Measurements from ENCODE around the gene KCTD5.

KCTD5 gene

DNA sequence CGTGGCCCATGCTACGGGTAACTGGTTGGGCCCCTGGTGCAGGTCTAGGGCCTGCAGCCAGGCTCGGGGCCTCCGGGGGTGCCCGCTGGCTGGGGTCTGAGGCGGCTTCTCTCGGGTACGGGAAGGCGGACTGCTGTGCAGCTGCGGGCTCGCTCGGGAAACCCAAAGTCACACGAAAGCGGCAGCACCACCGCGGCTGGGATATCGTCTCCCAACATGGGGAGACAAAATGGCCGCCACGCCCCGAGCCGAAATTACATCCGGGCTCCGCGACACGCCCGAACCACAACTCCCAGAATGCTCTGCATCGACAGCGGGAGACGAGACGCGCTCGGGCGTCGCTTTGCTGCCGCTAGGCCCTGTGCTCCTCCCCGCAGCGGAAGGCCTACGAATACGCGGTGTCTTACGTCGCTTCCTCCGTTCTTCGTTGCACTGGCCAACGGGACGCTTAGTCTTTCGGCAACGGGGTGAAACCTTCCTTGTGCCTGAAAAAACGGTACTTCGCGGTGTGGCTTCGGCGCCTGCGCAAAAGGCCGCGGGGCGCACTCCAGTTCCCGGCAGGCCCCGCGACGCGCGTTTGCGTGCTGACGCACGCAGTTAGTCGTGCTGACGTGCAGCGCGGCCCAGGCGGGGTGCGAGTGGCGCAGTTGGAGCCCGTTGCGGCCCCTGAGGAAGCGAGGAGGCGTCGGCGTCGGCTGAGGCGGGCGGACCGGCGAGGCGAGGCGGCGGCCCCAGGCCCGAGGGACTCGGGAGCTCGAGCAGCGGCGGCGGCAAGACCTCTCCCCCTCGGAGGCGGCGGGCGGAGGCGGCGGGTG is 69.9 kb downstream of the KCTD5 start, which contains the start of gene SRRM2:
TSS of gene SRRM2 (plus strand) at position 604 of the 815 bp plus-strand sequence. CDS start 3,727 bp downstream, outside the sequence.
- H3K36me3 ChIP-seq (ENCODE audit: control insufficient read depth, insufficient read depth, low read length) = no peaks in the 10 kb centered on the region
- peak within 1 kb of the TSS; percentile 98 for H3K4me2 ChIP-seq (ENCODE audit: low read length)
- H3K79me2 ChIP-seq = peaks cover 42% of the 10 kb centered on the region
- no peaks in the 10 kb centered on the region for H3K27me3 ChIP-seq (ENCODE audit: control insufficient read depth, insufficient read depth, low read length)
- peak within 1 kb of the TSS; percentile 99 for H2AFZ ChIP-seq
- TF ChIP-seq, protein P1, sequence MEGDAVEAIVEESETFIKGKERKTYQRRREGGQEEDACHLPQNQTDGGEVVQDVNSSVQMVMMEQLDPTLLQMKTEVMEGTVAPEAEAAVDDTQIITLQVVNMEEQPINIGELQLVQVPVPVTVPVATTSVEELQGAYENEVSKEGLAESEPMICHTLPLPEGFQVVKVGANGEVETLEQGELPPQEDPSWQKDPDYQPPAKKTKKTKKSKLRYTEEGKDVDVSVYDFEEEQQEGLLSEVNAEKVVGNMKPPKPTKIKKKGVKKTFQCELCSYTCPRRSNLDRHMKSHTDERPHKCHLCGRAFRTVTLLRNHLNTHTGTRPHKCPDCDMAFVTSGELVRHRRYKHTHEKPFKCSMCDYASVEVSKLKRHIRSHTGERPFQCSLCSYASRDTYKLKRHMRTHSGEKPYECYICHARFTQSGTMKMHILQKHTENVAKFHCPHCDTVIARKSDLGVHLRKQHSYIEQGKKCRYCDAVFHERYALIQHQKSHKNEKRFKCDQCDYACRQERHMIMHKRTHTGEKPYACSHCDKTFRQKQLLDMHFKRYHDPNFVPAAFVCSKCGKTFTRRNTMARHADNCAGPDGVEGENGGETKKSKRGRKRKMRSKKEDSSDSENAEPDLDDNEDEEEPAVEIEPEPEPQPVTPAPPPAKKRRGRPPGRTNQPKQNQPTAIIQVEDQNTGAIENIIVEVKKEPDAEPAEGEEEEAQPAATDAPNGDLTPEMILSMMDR (IDR thresholded peaks at IDR 0.05) = no peak
- peaks cover 25% of the 10 kb centered on the region for H3K4me1 ChIP-seq
- H3K9ac ChIP-seq = peak within 1 kb of the TSS; percentile 90
- H3K4me3 ChIP-seq (ENCODE audit: low read depth, low read length) = peak within 1 kb of the TSS; percentile 94
- peak within 1 kb of the TSS; percentile 98 for H3K27ac ChIP-seq
- H3K9me3 ChIP-seq (ENCODE audit: control insufficient read depth, low read length) = no peaks in the 10 kb centered on the region

DNA sequence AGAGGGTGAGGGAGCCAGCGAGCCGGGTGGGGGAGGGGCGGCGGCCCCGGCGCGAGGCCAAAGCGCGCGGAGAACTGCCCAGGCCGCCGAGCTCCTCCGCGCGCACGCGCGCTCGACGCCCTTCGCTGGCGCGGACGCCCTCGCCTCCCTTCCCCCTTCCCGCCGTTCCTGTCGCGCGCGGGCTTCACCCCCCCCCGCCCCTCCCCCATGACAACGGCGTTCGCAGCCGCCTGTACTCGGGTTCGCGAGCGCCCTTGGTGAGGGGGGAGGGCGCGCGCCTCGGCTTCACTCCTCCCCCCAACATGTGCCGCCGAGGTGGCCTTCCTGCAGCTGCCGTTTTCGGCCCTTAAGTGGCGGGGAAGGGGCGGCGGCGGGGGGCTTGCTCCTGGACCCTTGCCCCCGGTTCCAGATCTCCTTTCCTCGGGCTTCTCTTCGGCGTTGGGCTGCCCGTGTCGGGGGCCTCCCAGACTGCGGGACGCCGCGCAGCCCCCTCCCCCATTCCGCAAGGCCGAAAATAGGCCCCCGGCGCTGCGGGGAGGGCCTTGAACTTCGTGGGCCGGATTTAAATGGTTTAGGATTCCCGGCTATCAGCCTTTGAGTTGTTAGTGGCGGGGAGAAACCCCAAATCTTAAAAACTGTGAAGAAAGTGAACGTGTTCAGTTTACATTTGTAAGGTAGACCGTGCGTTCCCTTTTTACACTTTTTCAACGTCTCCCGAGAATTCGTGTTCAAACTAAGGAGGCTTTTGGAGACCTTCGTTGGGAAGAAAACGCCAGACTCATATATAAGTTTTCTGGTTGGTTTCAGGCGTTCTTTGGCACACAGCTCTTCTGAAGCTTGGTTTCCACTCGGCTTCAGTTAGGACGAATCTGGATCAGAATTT is 70.8 kb downstream of the KCTD5 start:
- peak overlapping the region; percentile 94 for H3K4me3 ChIP-seq (ENCODE audit: low read depth, low read length)
- no peaks in the 10 kb centered on the region for H3K27me3 ChIP-seq (ENCODE audit: control insufficient read depth, insufficient read depth, low read length)
- peaks cover 46% of the 10 kb centered on the region for H3K79me2 ChIP-seq
- TF ChIP-seq, protein P1 (IDR thresholded peaks at IDR 0.05) = no peak
- H3K9ac ChIP-seq = peak overlapping the region; percentile 90
- peak overlapping the region; percentile 99 for H2AFZ ChIP-seq
- H3K4me1 ChIP-seq = peaks cover 25% of the 10 kb centered on the region
- H3K27ac ChIP-seq = peak overlapping the region; percentile 98
- no peaks in the 10 kb centered on the region for H3K36me3 ChIP-seq (ENCODE audit: control insufficient read depth, insufficient read depth, low read length)
- peak overlapping the region; percentile 98 for H3K4me2 ChIP-seq (ENCODE audit: low read length)
- no peaks in the 10 kb centered on the region for H3K9me3 ChIP-seq (ENCODE audit: control insufficient read depth, low read length)

DNA sequence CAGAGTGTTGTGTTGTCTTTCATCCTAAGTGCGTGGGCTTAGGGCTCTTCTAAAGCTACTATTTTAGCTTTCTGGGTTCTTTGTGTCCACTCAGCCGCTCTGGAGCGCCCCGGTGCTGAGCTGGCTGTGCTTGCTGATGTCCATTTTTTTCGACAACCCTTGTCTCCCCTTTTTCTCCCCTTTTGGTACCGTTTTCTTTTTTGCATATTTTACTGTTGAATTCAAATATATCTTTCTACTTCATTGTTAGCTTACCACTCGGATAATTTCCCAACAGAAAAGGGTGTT is 71.4 kb downstream of the KCTD5 start:
- Histone ChIP-seq H3K27ac (peak overlapping the region; percentile 98), H3K9me3 (ENCODE audit: control insufficient read depth, low read length) (no peaks in the 10 kb centered on the region), H3K4me2 (ENCODE audit: low read length) (peak overlapping the region; percentile 74), H3K4me3 (ENCODE audit: low read depth, low read length) (peak overlapping the region; percentile 94), H3K9ac (no peak overlapping the region), H3K79me2 (peaks cover 49% of the 10 kb centered on the region), H3K36me3 (ENCODE audit: control insufficient read depth, insufficient read depth, low read length) (no peaks in the 10 kb centered on the region), H3K4me1 (peaks cover 25% of the 10 kb centered on the region), H2AFZ (no peak overlapping the region), H3K27me3 (ENCODE audit: control insufficient read depth, insufficient read depth, low read length) (no peaks in the 10 kb centered on the region)
- TF ChIP-seq, protein P1 (IDR thresholded peaks at IDR 0.05) = no peak

DNA sequence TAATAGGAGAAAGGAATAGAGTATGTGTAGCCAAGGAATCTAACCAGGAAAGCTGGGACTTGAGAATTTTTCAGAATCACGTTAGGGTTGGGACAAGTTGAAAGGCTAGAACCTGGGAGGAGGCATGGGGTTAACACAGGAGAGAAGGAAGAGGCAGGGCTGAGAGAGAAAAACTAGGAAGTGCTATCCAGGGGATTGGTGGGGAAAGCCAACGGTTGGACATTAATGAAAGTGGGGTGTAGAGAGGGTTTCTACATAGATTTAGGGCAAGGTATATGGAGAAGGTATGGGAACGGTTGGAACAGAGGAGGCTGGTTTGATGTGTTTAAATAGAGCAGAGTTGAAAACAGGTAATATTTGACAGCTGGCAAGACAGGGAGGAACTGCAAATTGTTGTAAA is 72.8 kb downstream of the KCTD5 start:
- Histone ChIP-seq H3K4me2 (ENCODE audit: low read length) (peak overlapping the region; percentile 74), H3K27me3 (ENCODE audit: control insufficient read depth, insufficient read depth, low read length) (no peaks in the 10 kb centered on the region), H3K79me2 (peaks cover 61% of the 10 kb centered on the region), H3K27ac (no peak overlapping the region), H3K9me3 (ENCODE audit: control insufficient read depth, low read length) (no peaks in the 10 kb centered on the region), H3K4me1 (peaks cover 25% of the 10 kb centered on the region), H3K9ac (no peak overlapping the region), H3K4me3 (ENCODE audit: low read depth, low read length) (peak overlapping the region; percentile 94), H2AFZ (no peak overlapping the region), H3K36me3 (ENCODE audit: control insufficient read depth, insufficient read depth, low read length) (no peaks in the 10 kb centered on the region)
- TF ChIP-seq, protein P1 (IDR thresholded peaks at IDR 0.05) = no peak
